Neuronal stem cell (in vitro differentiated cells): ENCODE measurements around the gene TPCN2.
A peak's percentile ranks its signal among the peaks of the same experiment; 100 is the strongest.

Experiments
- DNase-seq: peaks from one replicate; pipeline ENCODE4 v3.0.0-alpha.2; 2013; ENCODE audit warnings: low spot score
- H2AFZ ChIP-seq: one replicate; pipeline ENCODE4 v1.6.1; 2013; ENCODE audit warnings: mild to moderate bottlenecking, low read length, inconsistent platforms
- H2AK5ac ChIP-seq: 2 replicates; pipeline ENCODE4 v1.6.1; 2013; ENCODE audit warnings: low read depth, mild to moderate bottlenecking, inconsistent platforms, low read length, moderate library complexity, mixed read lengths
- H2BK120ac ChIP-seq: 2 replicates; pipeline ENCODE4 v1.6.1; 2013; ENCODE audit warnings: low read depth, mild to moderate bottlenecking, inconsistent platforms, low read length, moderate library complexity, mixed read lengths
- H2BK12ac ChIP-seq: one replicate; pipeline ENCODE4 v1.6.1; 2013; ENCODE audit warnings: low read length, inconsistent platforms
- H2BK15ac ChIP-seq: 2 replicates; pipeline ENCODE4 v1.6.1; 2013; ENCODE audit warnings: mild to moderate bottlenecking, low read length, inconsistent platforms, mixed read lengths
- H2BK5ac ChIP-seq: one replicate; pipeline ENCODE4 v1.6.1; 2013; ENCODE audit warnings: inconsistent platforms, mild to moderate bottlenecking, low read length, moderate library complexity
- H3K14ac ChIP-seq: one replicate; pipeline ENCODE4 v1.6.1; 2013; ENCODE audit warnings: low read length, inconsistent platforms
- H3K18ac ChIP-seq: 2 replicates; pipeline ENCODE4 v1.6.1; 2013; ENCODE audit warnings: low read length, inconsistent platforms
- H3K23ac ChIP-seq: 2 replicates; pipeline ENCODE4 v1.6.1; 2013; ENCODE audit warnings: low read depth, mild to moderate bottlenecking, mixed read lengths, low read length, inconsistent platforms; ENCODE audit not compliant: poor library complexity
- H3K27ac ChIP-seq: replicated peaks from 3 replicates; pipeline ENCODE4 v1.5.1; 2013; ENCODE audit warnings: low read length, inconsistent platforms
- H3K27me3 ChIP-seq, 3 experiments: 2 replicates each; pipeline ENCODE4 v1.6.1; 2013; ENCODE audit warnings: low read length in 3 of 3, mild to moderate bottlenecking in 2 of 3, inconsistent platforms in 1 of 3, low read depth in 1 of 3, mixed read lengths in 1 of 3, moderate library complexity in 1 of 3; ENCODE audit not compliant: control insufficient read depth in 3 of 3, insufficient read depth in 3 of 3
- H3K36me3 ChIP-seq, 2 donors: replicated peaks in 1 of 2; 2 replicates each; pipeline ENCODE4 v1.6.1; 2013; ENCODE audit warnings: low read length in 2 of 2; ENCODE audit not compliant: control insufficient read depth in 2 of 2, insufficient read depth in 2 of 2
- H3K4ac ChIP-seq: 2 replicates; pipeline ENCODE4 v1.6.1; 2013; ENCODE audit warnings: inconsistent platforms, mild to moderate bottlenecking, low read length, moderate library complexity
- H3K4me1 ChIP-seq, 2 donors: 1 replicate in 1 of 2; 2 replicates in 1 of 2; pipeline ENCODE4 v1.6.1; 2013; ENCODE audit warnings: low read length in 2 of 2, low read depth in 1 of 2; ENCODE audit not compliant: control insufficient read depth in 2 of 2, insufficient read depth in 1 of 2
- H3K4me2 ChIP-seq: one replicate; pipeline ENCODE4 v1.6.1; 2013; ENCODE audit warnings: mild to moderate bottlenecking, low read length, inconsistent platforms; ENCODE audit not compliant: insufficient read depth, poor library complexity, severe bottlenecking
- H3K4me3 ChIP-seq, 2 donors: 2 replicates each; pipeline ENCODE4 v1.5.1; 2013; ENCODE audit warnings: low read length in 2 of 2, mild to moderate bottlenecking in 2 of 2, inconsistent platforms in 1 of 2, moderate library complexity in 1 of 2
- H3K79me1 ChIP-seq: one replicate; pipeline ENCODE4 v1.6.1; 2013; ENCODE audit warnings: low read depth, mild to moderate bottlenecking, inconsistent platforms, low read length, moderate library complexity
- H3K9ac ChIP-seq: one replicate; pipeline ENCODE4 v1.6.1; 2013; ENCODE audit warnings: mild to moderate bottlenecking, low read depth, low read length, inconsistent platforms; ENCODE audit not compliant: poor library complexity
- H3K9me3 ChIP-seq, 2 donors: replicated peaks in 1 of 2; 2 replicates each; pipeline versions ENCODE3 to v1.6.1; 2013; ENCODE audit warnings: low read length in 2 of 2, mild to moderate bottlenecking in 2 of 2, inconsistent platforms in 1 of 2, low read depth in 1 of 2, mixed read lengths in 1 of 2, moderate library complexity in 1 of 2; ENCODE audit not compliant: control insufficient read depth in 2 of 2, insufficient read depth in 1 of 2
- H4K8ac ChIP-seq: one replicate; pipeline ENCODE4 v1.6.1; 2013; ENCODE audit warnings: low read depth, mild to moderate bottlenecking, inconsistent platforms, low read length, moderate library complexity
- H4K91ac ChIP-seq: one replicate; pipeline ENCODE4 v1.6.1; 2013; ENCODE audit warnings: low read length, low read depth, mild to moderate bottlenecking, inconsistent platforms; ENCODE audit not compliant: poor library complexity
- WGBS, 2 donors: extraction: QIAGEN DNeasy Blood & Tissue Kit; methylation state at CpG; one replicate each; pipeline ENCODE4 v1.1.7; 2013; ENCODE audit warnings: missing lambda C conversion rate in 2 of 2, mixed read lengths in 1 of 2; ENCODE audit not compliant: insufficient read length in 2 of 2, insufficient replicate concordance in 1 of 2; ENCODE audit errors: extremely low coverage in 2 of 2; 5-methylcytosine and 5-hydroxymethylcytosine counted together

TPCN2 gene

GRCh38 chr11:69126286-69126685 lies 77.6 kb downstream of the TPCN2 start:
- Histone ChIP-seq H3K27me3 (no peaks in the 10 kb centered on the region), H3K36me3 (no peaks in the 10 kb centered on the region), H3K4ac (no peak overlapping the region), H3K79me1 (no peaks in the 10 kb centered on the region), H3K18ac (peak overlapping the region; percentile 38), H2AFZ (no peak overlapping the region), H4K91ac (no peak overlapping the region), H4K8ac (no peak overlapping the region), H3K4me2 (no peak overlapping the region), H3K23ac (no peak overlapping the region), H3K4me1 (peaks cover 16 to 29% of the 10 kb centered on the region in 2 donors), H3K9ac (no peak overlapping the region), H2BK12ac (peak overlapping the region; percentile 7), H2BK5ac (no peak overlapping the region), H3K4me3 (no peak overlapping the region), H2BK15ac (peak overlapping the region; percentile 40), H3K14ac (no peak overlapping the region), H2BK120ac (peak overlapping the region; percentile 44), H3K27ac (no peak overlapping the region), H3K9me3 (peaks cover 4% of the 10 kb centered on the region in 2 donors), H2AK5ac (peak overlapping the region; percentile 93)
- WGBS, 2 donors: no CpG with 5 or more reads among the region's 12 CpGs
- DNase-seq: no peak

GRCh38 chr11:69127081-69127850 lies 78.5 kb downstream of the TPCN2 start:
- Histone ChIP-seq H3K23ac (no peak overlapping the region), H4K8ac (no peak overlapping the region), H2AK5ac (peak overlapping the region; percentile 89), H2BK5ac (no peak overlapping the region), H2AFZ (no peak overlapping the region), H3K4me2 (no peak overlapping the region), H3K4ac (no peak overlapping the region), H4K91ac (no peak overlapping the region), H3K9ac (no peak overlapping the region), H2BK12ac (peak overlapping the region; percentile 99), H3K27me3 (no peaks in the 10 kb centered on the region), H3K9me3 (peaks cover 4% of the 10 kb centered on the region in 2 donors), H3K14ac (peak overlapping the region; percentile 97), H3K4me1 (peaks cover 16 to 30% of the 10 kb centered on the region in 2 donors), H3K27ac (no peak overlapping the region), H3K79me1 (no peaks in the 10 kb centered on the region), H3K4me3 (peak overlapping the region in 1 of 2 donors; percentile 23), H3K36me3 (no peaks in the 10 kb centered on the region), H2BK15ac (peak overlapping the region; percentile 82), H3K18ac (peak overlapping the region; percentile 74), H2BK120ac (no peak overlapping the region)
- no CpG with 5 or more reads among the region's 26 CpGs for WGBS, 2 donors
- no peak for DNase-seq

GRCh38 chr11:69127884-69128283 lies 79.2 kb downstream of the TPCN2 start:
- Histone ChIP-seq H4K8ac (no peak overlapping the region), H3K4me3 (no peak overlapping the region), H3K27me3 (no peaks in the 10 kb centered on the region), H2BK120ac (no peak overlapping the region), H3K4me2 (no peak overlapping the region), H3K4me1 (peaks cover 12 to 25% of the 10 kb centered on the region in 2 donors), H3K27ac (no peak overlapping the region), H2BK15ac (no peak overlapping the region), H3K14ac (no peak overlapping the region), H3K79me1 (no peaks in the 10 kb centered on the region), H3K36me3 (peaks cover 0 to under 1% of the 10 kb centered on the region in 2 donors), H3K18ac (no peak overlapping the region), H2AFZ (no peak overlapping the region), H3K4ac (no peak overlapping the region), H3K9me3 (peaks cover 5 to 6% of the 10 kb centered on the region in 2 donors), H3K23ac (no peak overlapping the region), H2BK12ac (no peak overlapping the region), H3K9ac (no peak overlapping the region), H2AK5ac (no peak overlapping the region), H4K91ac (no peak overlapping the region), H2BK5ac (no peak overlapping the region)
- DNase-seq: no peak
- no CpG with 5 or more reads among the region's 1 CpG for WGBS, 2 donors

- no peak overlapping the region for H3K9ac ChIP-seq
- no peaks in the 10 kb centered on the region for H3K27me3 ChIP-seq
- no peak overlapping the region for H3K14ac ChIP-seq
- no peak overlapping the region for H3K4me3 ChIP-seq
- no peak overlapping the region for H4K91ac ChIP-seq
- peaks cover 10 to 11% of the 10 kb centered on the region in 2 donors for H3K9me3 ChIP-seq
- H2AK5ac ChIP-seq: no peak overlapping the region
- H2BK15ac ChIP-seq: no peak overlapping the region
- no peak overlapping the region for H4K8ac ChIP-seq
- no peak overlapping the region for H3K18ac ChIP-seq
- WGBS, 2 donors: no CpG with 5 or more reads among the region's 2 CpGs
- peaks cover 0 to 2% of the 10 kb centered on the region in 2 donors for H3K36me3 ChIP-seq
- H3K27ac ChIP-seq: no peak overlapping the region
- H2BK12ac ChIP-seq: no peak overlapping the region
- no peak overlapping the region for H2BK5ac ChIP-seq
- H3K4ac ChIP-seq: no peak overlapping the region
- peaks cover 4 to 13% of the 10 kb centered on the region in 2 donors for H3K4me1 ChIP-seq
- no peak overlapping the region for H2AFZ ChIP-seq
- no peak overlapping the region for H2BK120ac ChIP-seq
- no peak overlapping the region for H3K23ac ChIP-seq
- no peak for DNase-seq
- H3K79me1 ChIP-seq: no peaks in the 10 kb centered on the region
- H3K4me2 ChIP-seq: no peak overlapping the region
Observed at GRCh38 chr11:69129053-69129452, 80.3 kb downstream of the TPCN2 start.
